Tibial artery (tissue), 4 donors: ENCODE data around the gene VPS11.

Source experiments
- DNase-seq, 2 donors: peaks; one replicate each; pipeline ENCODE4 v3.0.0-alpha.2; 2019
- H3K27ac ChIP-seq, 2 donors: fragments of 200-600 bp; sonication (generic) in 1 of 2; 1 replicate in 1 of 2; 2 replicates in 1 of 2; pipeline ENCODE4 v1.5.1; 2018 to 2019; ENCODE audit warnings: mild to moderate bottlenecking in 1 of 2
- H3K27me3 ChIP-seq, 2 donors: fragments of 200-600 bp; sonication (generic) in 1 of 2; one replicate each; pipeline versions ENCODE4 v1.5.1 to v1.6.0; 2016 to 2019
- H3K36me3 ChIP-seq, 3 donors: fragments of 200-600 bp; sonication (generic) in 2 of 3; one replicate each; pipeline ENCODE4 v1.5.1; 2016 to 2019; ENCODE audit warnings: mild to moderate bottlenecking in 2 of 3
- H3K4me1 ChIP-seq, 4 donors: fragments of 200-600 bp; sonication (generic) in 2 of 4; 1 replicate in 3 of 4; 2 replicates in 1 of 4; pipeline ENCODE4 v1.5.1; 2016 to 2019
- H3K4me3 ChIP-seq, 2 donors: fragments of 200-600 bp; sonication (generic) in 1 of 2; 1 replicate in 1 of 2; 2 replicates in 1 of 2; pipeline ENCODE4 v1.5.1; 2018 to 2019; ENCODE audit warnings: mild to moderate bottlenecking in 2 of 2
- H3K9me3 ChIP-seq, 3 donors: fragments of 200-600 bp; sonication (generic) in 1 of 3; one replicate each; pipeline ENCODE4 v1.5.1; 2016 to 2019
- CTCF ChIP-seq, 2 experiments: fragments of 200-600 bp in 1 of 2; fragments of 450-650 bp in 1 of 2; IDR thresholded peaks; one replicate each; pipeline ENCODE4 v1.5.1; 2017 to 2019; ENCODE audit warnings: antibody characterized with exemption in 2 of 2, mild to moderate bottlenecking in 1 of 2, moderate library complexity in 1 of 2
- intact Hi-C: fragments of 100-400 bp; cut with DNase I; formaldehyde crosslinking; loops from one replicate; pipeline ENCODE4 v1.15.0; 2023; ENCODE audit warnings: low total_unique reads

VPS11 gene

GRCh38 chr11:119112314-119113020, 44.8 kb downstream of the VPS11 start:
- peaks cover 15 to 71% (median 50%) of the 10 kb centered on the region in 3 donors for H3K36me3 ChIP-seq

GRCh38 chr11:119113716-119114115, 46.1 kb downstream of the VPS11 start:
- intact Hi-C loops = no loop called here
- no peak for DNase-seq
- Histone ChIP-seq H3K9me3 (no peaks in the 10 kb centered on the region), H3K27ac (no peak overlapping the region), H3K4me1 (peaks cover 0 to 12% (median 4%) of the 10 kb centered on the region in 4 donors), H3K4me3 (no peak overlapping the region), H3K27me3 (no peaks in the 10 kb centered on the region), H3K36me3 (peaks cover 15 to 72% (median 50%) of the 10 kb centered on the region in 3 donors)
- no peak for TF ChIP-seq CTCF (IDR thresholded peaks at IDR 0.05)

More at GRCh38 chr11:119112314-119113020, 44.8 kb downstream of the VPS11 start:
- no peak for DNase-seq
- no peaks in the 10 kb centered on the region for H3K27me3 ChIP-seq
- H3K27ac ChIP-seq = no peak overlapping the region
- H3K9me3 ChIP-seq = no peaks in the 10 kb centered on the region
- no peak overlapping the region for H3K4me3 ChIP-seq
- intact Hi-C loops = no loop called here
- no peak for TF ChIP-seq CTCF (IDR thresholded peaks at IDR 0.05)
- H3K4me1 ChIP-seq = peaks cover 0 to 21% (median 11%) of the 10 kb centered on the region in 4 donors

GRCh38 chr11:119114351-119114750, 46.7 kb downstream of the VPS11 start:
- no peak for TF ChIP-seq CTCF (IDR thresholded peaks at IDR 0.05)
- H3K9me3 ChIP-seq = no peaks in the 10 kb centered on the region
- no peaks in the 10 kb centered on the region for H3K27me3 ChIP-seq
- H3K27ac ChIP-seq = no peak overlapping the region
- no peak overlapping the region for H3K4me3 ChIP-seq
- H3K4me1 ChIP-seq = peaks cover 0 to 6% (median under 1%) of the 10 kb centered on the region in 4 donors
- intact Hi-C loops = no loop called here
- no peak for DNase-seq
- H3K36me3 ChIP-seq = peaks cover 15 to 72% (median 50%) of the 10 kb centered on the region in 3 donors

- no peaks in the 10 kb centered on the region for H3K9me3 ChIP-seq
- peak; percentile 62 to 74 for DNase-seq
- no peak overlapping the region for H3K4me3 ChIP-seq
- H3K27ac ChIP-seq = no peak overlapping the region
- TF ChIP-seq CTCF (IDR thresholded peaks at IDR 0.05) = no peak
- no peaks in the 10 kb centered on the region for H3K27me3 ChIP-seq
- intact Hi-C loops = no loop called here
- H3K36me3 ChIP-seq = peaks cover 15 to 69% (median 47%) of the 10 kb centered on the region in 3 donors
- H3K4me1 ChIP-seq = peaks cover 0 to 5% (median 1%) of the 10 kb centered on the region in 4 donors
Measured at GRCh38 chr11:119115484-119116234, 48.0 kb downstream of the VPS11 start.

GRCh38 chr11:119116235-119116594, 48.6 kb downstream of the VPS11 start:
- no peak for TF ChIP-seq CTCF (IDR thresholded peaks at IDR 0.05)
- Histone ChIP-seq H3K27ac (no peak overlapping the region), H3K4me1 (peaks cover 0 to 8% (median 3%) of the 10 kb centered on the region in 4 donors), H3K4me3 (no peak overlapping the region), H3K36me3 (peaks cover 15 to 63% (median 42%) of the 10 kb centered on the region in 3 donors), H3K9me3 (no peaks in the 10 kb centered on the region), H3K27me3 (no peaks in the 10 kb centered on the region)
- intact Hi-C loops = no loop called here
- DNase-seq = no peak
